ENCODE results near the gene TUBGCP6. TPM values are rescaled to one million over a fixed set of nuclear protein-coding genes. Genes with fewer than 3 reads are reported as not detected.

The TUBGCP6 gene
- total RNA-seq, 1 donor from 2014 or later: 32.2 TPM

GRCh38 chr22:50175921-50176849 is 68.6 kb downstream of the TUBGCP6 start:
- no peak overlapping the region for H3K4me3 Mint-ChIP-seq (ENCODE audit: unreplicated experiment)
- no peaks in the 10 kb centered on the region for H3K4me1 Mint-ChIP-seq (ENCODE audit: low read depth)
- no peaks in the 10 kb centered on the region for H3K9me3 Mint-ChIP-seq (ENCODE audit: low read depth)
- H3K36me3 Mint-ChIP-seq (ENCODE audit: low read depth): peaks cover 2% of the 10 kb centered on the region
- H3K27ac Mint-ChIP-seq (ENCODE audit: unreplicated experiment): no peak overlapping the region
- H3K27me3 Mint-ChIP-seq (ENCODE audit: low read depth): no peaks in the 10 kb centered on the region
- DNase-seq (ENCODE audit: low spot score): no peak
- no peak for TF ChIP-seq CTCF (IDR thresholded peaks at IDR 0.05)

GRCh38 chr22:50175191-50175461 is 69.7 kb downstream of the TUBGCP6 start:
- Mint-ChIP-seq H3K4me3 (ENCODE audit: unreplicated experiment) (no peak overlapping the region), H3K4me1 (ENCODE audit: low read depth) (peaks cover 3% of the 10 kb centered on the region), H3K27ac (ENCODE audit: unreplicated experiment) (no peak overlapping the region), H3K9me3 (ENCODE audit: low read depth) (no peaks in the 10 kb centered on the region), H3K36me3 (ENCODE audit: low read depth) (peaks cover 2% of the 10 kb centered on the region), H3K27me3 (ENCODE audit: low read depth) (no peaks in the 10 kb centered on the region)
- DNase-seq (ENCODE audit: low spot score): no peak
- TF ChIP-seq CTCF (IDR thresholded peaks at IDR 0.05): no peak

GRCh38 chr22:50174382-50175190 is 70.2 kb downstream of the TUBGCP6 start:
- no peaks in the 10 kb centered on the region for H3K27me3 Mint-ChIP-seq (ENCODE audit: low read depth)
- H3K4me3 Mint-ChIP-seq (ENCODE audit: unreplicated experiment): no peak overlapping the region
- peaks cover 3% of the 10 kb centered on the region for H3K4me1 Mint-ChIP-seq (ENCODE audit: low read depth)
- DNase-seq (ENCODE audit: low spot score): no peak
- H3K27ac Mint-ChIP-seq (ENCODE audit: unreplicated experiment): no peak overlapping the region
- H3K9me3 Mint-ChIP-seq (ENCODE audit: low read depth): no peaks in the 10 kb centered on the region
- H3K36me3 Mint-ChIP-seq (ENCODE audit: low read depth): peaks cover 2% of the 10 kb centered on the region
- no peak for TF ChIP-seq CTCF (IDR thresholded peaks at IDR 0.05)

- TF ChIP-seq CTCF (IDR thresholded peaks at IDR 0.05): no peak
- H3K27me3 Mint-ChIP-seq (ENCODE audit: low read depth): peaks cover under 1% of the 10 kb centered on the region
- no peaks in the 10 kb centered on the region for H3K9me3 Mint-ChIP-seq (ENCODE audit: low read depth)
- no peak for DNase-seq (ENCODE audit: low spot score)
- peaks cover 7% of the 10 kb centered on the region for H3K4me1 Mint-ChIP-seq (ENCODE audit: low read depth)
- peaks cover 2% of the 10 kb centered on the region for H3K36me3 Mint-ChIP-seq (ENCODE audit: low read depth)
- no peak overlapping the region for H3K4me3 Mint-ChIP-seq (ENCODE audit: unreplicated experiment)
- H3K27ac Mint-ChIP-seq (ENCODE audit: unreplicated experiment): no peak overlapping the region
Observed at GRCh38 chr22:50173983-50174355, 70.9 kb downstream of the TUBGCP6 start.

- H3K4me1 Mint-ChIP-seq (ENCODE audit: low read depth): peaks cover 7% of the 10 kb centered on the region
- no peak for DNase-seq (ENCODE audit: low spot score)
- H3K9me3 Mint-ChIP-seq (ENCODE audit: low read depth): no peaks in the 10 kb centered on the region
- TF ChIP-seq CTCF (IDR thresholded peaks at IDR 0.05): no peak
- peaks cover 2% of the 10 kb centered on the region for H3K36me3 Mint-ChIP-seq (ENCODE audit: low read depth)
- no peak overlapping the region for H3K27ac Mint-ChIP-seq (ENCODE audit: unreplicated experiment)
- H3K27me3 Mint-ChIP-seq (ENCODE audit: low read depth): peaks cover 3% of the 10 kb centered on the region
- no peak overlapping the region for H3K4me3 Mint-ChIP-seq (ENCODE audit: unreplicated experiment)
Observed at GRCh38 chr22:50173311-50173982, 71.4 kb downstream of the TUBGCP6 start.

Data from chondrocyte (in vitro differentiated cells).